Stimulated activated CD4-positive, alpha-beta T cell treated with anti-CD3 and anti-CD28 coated beads, Interleukin-4, amount 100 ng/mL, for 1 hour (primary cell): ENCODE data around the gene SNX27.
"Not testable (repeated sequence)": the region's sequence is repeated elsewhere in the genome, so short reads cannot be mapped to it uniquely, and the experiment has no call there.

Experiments
- DNase-seq: peaks from one replicate; pipeline ENCODE4 v3.0.0-alpha.2; 2020

Gene SNX27

GRCh38 chr1:151604291-151604690 is 7.6 kb upstream of the SNX27 start:
- DNase-seq = no peak

GRCh38 chr1:151606384-151606783 is 5.5 kb upstream of the SNX27 start:
- DNase-seq = no peak

- DNase-seq = no peak
These were observed 5.0 kb upstream of the SNX27 start for GRCh38 chr1:151606857-151607256.

DNA sequence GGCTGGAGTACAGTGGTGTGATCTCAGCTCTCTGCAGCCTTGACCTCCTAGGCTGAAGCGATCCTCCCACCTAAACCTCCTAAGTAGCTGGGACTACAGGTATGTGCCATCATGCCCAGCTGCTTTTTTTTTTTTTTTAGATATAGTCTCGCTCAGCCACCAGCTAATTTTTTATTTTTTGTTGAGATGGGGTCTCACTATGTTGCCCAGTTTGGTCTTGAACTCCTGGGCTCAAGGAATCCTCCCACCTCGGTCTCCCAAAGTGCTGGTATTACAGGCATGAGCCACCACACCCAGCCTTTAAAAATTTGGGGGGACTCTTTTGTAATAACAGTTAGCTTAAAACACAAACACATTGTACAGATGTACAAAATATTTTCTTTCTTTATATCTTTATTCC is 1.7 kb upstream of the SNX27 start:
- DNase-seq = no peak

DNA sequence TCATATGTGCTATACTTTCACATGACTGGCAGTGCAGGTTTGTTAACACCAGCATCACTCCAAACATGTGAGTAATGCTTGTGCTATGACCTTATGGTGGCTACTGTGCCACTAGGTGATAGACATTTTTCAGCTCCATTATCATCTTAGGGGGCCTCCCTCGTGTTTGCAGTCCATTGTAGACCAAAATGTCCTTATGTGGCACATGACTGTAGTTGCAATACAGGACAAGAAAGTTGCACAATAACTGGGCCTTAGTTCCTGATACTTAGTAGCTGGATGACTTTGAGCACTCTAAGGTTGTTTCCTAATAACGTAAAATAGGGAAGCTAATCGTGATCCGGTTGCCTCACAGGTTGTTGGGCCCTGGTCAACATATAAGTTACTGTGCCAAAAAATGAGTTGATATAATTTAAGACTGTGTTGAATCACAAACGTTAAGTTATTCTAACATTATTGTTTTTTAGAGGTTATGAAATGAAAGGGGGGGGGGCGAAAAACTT is 511 bp upstream of the SNX27 start:
- DNase-seq = no peak

DNA sequence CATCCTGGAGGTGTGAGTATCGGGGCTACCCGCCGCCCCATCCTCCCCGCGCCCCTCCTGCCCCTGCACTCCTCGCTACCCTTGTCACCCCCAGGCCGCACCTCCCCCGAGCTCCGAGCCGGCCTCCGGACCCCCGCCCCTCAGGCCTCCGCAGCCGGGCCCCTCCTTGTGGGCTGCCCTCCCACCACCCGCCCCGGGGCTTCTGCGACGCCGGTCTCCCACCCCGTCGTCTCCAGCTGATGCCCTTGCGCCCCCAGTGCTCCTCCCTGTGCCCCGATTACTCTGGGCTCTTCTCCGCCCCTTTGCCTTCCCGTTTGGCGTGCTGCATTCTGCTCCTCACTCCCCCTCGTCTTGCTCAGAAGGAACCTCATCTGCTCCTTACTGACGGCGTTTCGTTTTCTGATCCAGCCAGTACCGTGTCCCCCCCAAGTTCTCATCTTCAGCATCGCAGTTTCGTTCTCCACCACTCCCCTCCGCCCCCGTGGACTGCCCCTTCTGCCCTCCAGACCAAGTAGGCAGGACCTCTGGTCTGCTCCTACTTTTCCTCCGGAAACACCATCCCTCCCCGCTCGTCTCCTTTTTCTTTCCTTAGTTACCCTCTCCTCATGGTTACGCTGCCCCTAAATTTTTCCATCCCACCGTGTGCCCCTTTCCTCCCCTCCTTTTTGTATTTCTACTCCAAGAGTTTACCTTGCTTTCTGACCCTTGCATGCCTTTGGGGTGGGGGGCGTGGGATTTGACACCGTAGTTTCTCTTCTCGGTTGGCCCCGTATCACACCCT is 841 bp downstream of the SNX27 start:
- DNase-seq = peak; percentile 24

- DNase-seq = no peak
These were observed 1.5 kb downstream of the SNX27 start for GRCh38 chr1:151613282-151613780.

DNA sequence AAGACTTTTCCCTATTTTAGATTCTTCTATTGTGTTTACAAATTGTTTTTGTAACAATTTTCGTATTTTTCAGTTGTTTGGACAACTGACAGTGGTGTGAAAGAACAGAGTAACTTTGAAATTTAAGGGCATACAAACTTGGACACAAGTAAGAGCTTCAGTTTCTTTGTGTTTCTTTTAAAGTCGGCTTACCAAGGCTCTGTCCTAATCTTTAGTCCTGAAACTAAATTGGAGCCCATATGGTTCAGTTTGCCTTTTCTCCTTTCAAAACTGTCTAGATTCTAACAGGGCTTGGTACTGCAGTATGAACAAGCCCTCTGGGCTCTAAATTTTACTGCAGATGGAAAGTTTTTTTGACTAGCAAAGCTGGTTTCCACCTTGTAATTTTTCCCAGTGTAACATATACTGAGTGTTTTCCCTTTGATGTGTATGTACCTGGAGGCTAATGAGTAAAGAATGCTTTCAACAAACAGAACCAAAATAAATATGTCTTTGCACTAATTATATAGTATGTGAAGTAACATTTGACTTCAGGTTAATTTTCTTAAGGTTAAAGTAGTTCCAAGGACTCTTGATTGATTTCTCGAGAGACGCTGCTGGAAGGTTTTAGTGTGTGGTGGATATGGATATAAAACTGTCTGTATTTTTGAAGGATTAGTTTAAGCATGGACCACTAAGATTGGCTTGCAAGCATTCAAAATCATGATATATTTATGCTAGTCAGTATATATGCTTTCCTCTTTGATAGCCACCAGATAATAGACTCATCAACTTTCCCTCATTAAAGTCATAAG is 4.1 kb downstream of the SNX27 start:
- DNase-seq = no peak

GRCh38 chr1:151616505-151616849 is 4.6 kb downstream of the SNX27 start:
- DNase-seq = no peak

GRCh38 chr1:151618003-151618402 is 6.2 kb downstream of the SNX27 start:
- no peak for DNase-seq

GRCh38 chr1:151618470-151618869 is 6.6 kb downstream of the SNX27 start:
- no peak for DNase-seq

DNA sequence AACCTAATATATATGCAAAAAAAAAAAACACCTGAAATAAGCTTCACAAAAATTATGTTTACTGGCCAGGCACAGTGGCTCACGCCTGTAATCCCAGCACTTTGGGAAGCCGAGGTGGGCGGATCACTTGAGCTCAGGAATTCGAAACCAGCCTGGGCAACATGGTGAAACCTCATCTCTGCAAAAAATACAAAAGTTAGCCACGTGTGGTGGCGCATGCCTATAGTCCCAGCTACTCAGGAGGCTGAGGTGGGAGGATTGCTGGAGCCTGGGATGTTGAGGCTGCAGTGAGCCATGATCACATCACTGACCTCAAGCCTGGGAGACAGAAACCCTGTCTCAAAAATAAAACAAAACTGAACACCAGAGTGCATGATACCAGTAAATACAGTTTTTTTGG is 7.1 kb downstream of the SNX27 start:
- DNase-seq = not testable (repeated sequence)

DNA sequence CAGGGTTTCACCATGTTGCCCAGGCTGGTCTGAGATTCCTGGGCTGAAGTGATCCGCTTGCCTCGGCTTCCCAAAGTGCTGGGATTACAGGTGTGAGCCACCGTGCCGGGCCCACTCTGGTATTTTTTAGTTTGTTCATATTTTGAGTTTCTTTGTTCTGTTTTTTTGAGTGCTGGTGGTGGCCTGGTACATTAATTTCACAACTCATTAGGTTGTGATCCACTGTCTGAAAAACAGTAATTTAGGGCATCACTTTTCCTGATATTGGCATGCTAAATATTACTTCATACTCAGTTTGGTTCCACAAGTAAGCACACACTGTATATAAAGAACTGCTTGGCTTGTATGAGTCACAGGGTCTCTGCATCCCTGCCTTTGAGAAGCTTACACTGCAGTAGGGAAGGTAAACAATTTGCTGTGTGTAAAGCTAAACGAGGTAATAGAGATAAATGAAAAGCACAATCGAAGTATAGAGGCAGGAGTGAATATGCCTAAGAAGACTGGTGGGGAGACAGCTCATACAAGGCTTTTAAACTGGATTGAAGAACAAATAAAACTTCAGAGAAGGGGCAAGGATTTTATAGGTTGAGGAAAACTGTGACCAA is 7.7 kb downstream of the SNX27 start:
- no peak for DNase-seq

- DNase-seq = no peak
These were observed 8.4 kb downstream of the SNX27 start for GRCh38 chr1:151620286-151620685.

DNA sequence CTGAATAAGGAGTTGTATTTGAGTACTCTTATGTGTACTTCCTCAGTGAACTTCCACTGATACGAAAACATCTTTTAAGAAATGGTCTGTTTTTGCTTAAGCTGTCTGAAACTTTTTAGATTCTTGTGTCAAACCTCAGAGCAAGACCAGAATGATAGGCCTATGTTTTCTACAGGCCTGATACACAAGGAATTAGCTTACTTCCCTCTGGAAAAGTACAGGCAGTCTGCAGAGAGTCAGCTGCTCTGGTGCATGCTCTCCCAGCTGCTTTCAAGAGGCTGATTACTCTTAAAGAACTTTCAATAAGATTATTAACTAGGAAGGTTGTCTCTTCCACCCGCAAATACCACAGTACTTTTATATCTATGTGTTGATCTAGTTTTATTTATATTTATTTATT is 9.5 kb downstream of the SNX27 start:
- no peak for DNase-seq

DNA sequence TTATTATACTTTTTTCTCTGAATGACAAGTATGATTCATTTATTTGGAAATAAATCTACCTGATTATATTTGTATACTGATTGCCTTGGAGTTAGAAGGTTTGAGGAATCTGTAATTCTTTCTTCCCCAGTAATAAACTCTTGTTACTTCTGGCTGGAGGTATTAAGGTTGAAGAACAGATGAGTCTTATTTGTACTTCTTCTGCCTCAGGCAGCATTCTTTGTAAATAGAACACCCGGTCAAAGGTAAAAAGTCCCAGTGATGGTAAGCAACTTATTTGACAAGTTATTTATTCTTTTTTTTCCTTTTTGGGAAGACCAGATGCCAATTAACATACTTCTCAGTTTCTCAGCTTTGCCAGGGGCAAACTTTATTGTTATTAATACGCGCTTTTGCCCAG is 12.9 kb downstream of the SNX27 start:
- DNase-seq = no peak

- DNase-seq = no peak
These were observed 15.0 kb downstream of the SNX27 start for GRCh38 chr1:151626740-151627334.

DNA sequence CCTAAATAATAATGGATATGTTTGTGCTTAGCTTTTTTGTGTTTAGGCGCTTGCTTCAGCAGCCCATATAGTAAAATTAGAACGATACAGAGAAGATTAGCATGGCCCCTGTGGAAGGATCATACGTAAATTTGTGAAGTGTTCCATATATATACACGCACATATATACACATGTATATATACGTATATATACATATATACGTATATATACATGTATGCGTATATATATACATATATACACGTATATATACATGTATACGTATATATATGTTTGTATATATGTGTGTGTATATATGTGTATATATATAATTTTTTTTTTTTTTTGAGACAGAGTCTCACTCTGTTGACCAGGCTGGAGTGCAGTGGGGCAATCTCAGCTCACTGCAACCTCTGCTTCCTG is 17.4 kb downstream of the SNX27 start:
- DNase-seq = no peak

GRCh38 chr1:151635479-151636072 is 23.7 kb downstream of the SNX27 start:
- no peak for DNase-seq

DNA sequence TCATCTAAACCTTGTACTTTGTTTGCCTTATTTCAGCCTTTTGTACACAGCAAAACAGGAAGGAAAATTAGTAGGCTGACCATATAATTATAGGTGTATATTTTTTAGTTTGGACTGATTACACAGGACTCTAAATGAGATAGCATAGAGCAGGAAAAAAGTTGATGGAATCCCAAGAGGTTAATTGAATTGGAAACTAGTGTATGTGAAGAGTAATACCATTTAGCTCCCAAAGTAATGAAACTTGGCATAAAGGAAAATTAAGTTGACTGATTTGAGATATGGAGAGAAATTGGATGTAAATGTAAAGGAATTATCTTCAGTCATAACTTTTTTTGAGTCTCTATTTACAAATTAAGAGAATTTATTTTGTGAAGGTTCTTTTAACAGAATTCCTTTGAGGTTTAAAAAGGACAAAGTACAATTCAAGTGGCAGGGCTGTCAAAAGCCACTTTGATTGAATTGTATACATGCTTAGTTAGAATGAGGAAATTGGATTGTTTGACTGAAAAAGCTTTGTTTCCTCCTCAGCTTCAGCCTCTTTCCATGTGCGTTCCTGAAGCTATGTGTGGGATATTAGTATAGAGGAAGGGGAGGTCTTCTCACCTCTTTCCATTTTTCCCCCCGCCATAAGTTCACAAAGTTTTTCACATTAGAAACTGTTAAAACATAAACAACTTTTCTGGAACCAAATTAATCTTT is 26.4 kb downstream of the SNX27 start:
- DNase-seq = no peak

DNA sequence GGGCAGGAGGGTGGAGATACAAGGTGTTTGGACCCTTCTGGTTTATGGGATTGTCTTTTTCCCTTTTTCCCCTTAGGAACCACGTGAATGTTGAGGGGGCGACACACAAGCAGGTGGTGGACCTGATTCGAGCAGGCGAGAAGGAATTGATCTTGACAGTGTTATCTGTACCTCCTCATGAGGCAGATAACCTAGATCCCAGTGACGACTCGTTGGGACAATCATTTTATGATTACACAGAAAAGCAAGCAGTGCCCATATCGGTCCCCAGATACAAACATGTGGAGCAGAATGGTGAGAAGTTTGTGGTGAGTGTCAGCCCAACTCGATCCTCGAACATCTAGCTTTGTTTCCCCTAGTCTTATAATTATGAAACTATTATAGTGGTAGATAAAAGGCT is 27.0 kb downstream of the SNX27 start:
- DNase-seq = no peak

- DNase-seq = no peak
These were observed 27.6 kb downstream of the SNX27 start for GRCh38 chr1:151639466-151639865.
